ENCODE results near the gene ISX.

- TF ChIP-seq GATA2 (IDR thresholded peaks at IDR 0.05; ENCODE audit: low read depth, low read length) = no peak
- no peak for TF ChIP-seq GATA3 (IDR thresholded peaks at IDR 0.05; ENCODE audit: low read depth, low read length)
Measured at GRCh38 chr22:35113341-35113740, 47.4 kb downstream of the ISX start.

Measured in SH-SY5Y (cell line).